Right atrium auricular region (tissue), 2 donors: ENCODE results near the gene ELFN1. TPM values are rescaled to one million over a fixed set of nuclear protein-coding genes. Genes with fewer than 3 reads are reported as not detected.

Experiments
- DNase-seq: peaks from one replicate; pipeline ENCODE4 v3.0.0-alpha.2; 2019; ENCODE audit warnings: low spot score
- H3K27ac ChIP-seq, 2 donors: fragments of 200-600 bp; sonication (generic); 1 replicate in 1 of 2; 2 replicates in 1 of 2; pipeline ENCODE4 v1.5.1; 2016 to 2019
- H3K27me3 ChIP-seq, 2 donors: fragments of 200-600 bp; sonication (generic); one replicate each; pipeline versions ENCODE4 v1.5.1 to v1.6.0; 2017 to 2019
- H3K36me3 ChIP-seq: fragments of 200-600 bp; sonication (generic); one replicate; pipeline ENCODE4 v1.5.1; 2016
- H3K4me1 ChIP-seq, 2 donors: fragments of 200-600 bp; sonication (generic); one replicate each; pipeline versions ENCODE4 v1.5.1 to v1.6.0; 2017 to 2019
- H3K4me3 ChIP-seq, 2 donors: fragments of 200-600 bp; sonication (generic); 1 replicate in 1 of 2; 2 replicates in 1 of 2; pipeline ENCODE4 v1.5.1; 2017 to 2019; ENCODE audit warnings: mild to moderate bottlenecking in 1 of 2, moderate library complexity in 1 of 2
- H3K9me3 ChIP-seq, 2 donors: fragments of 200-600 bp; sonication (generic); one replicate each; pipeline ENCODE4 v1.5.1; 2019
- CTCF ChIP-seq, 2 donors: fragments of 200-600 bp; sonication (generic); IDR thresholded peaks; one replicate each; pipeline ENCODE4 v1.5.1; 2019; ENCODE audit warnings: antibody characterized with exemption in 2 of 2
- total RNA-seq, 2 donors: library from RNA; depleted of rRNA; stranded (reverse); fragments of >200 nt; gene quantifications; one replicate each; pipeline ENCODE4 v1.1.0, GENCODE V29; 2016

Gene ELFN1
- total RNA-seq, 2 donors from 2014 or later = 6.5 to 15.3 TPM

DNA sequence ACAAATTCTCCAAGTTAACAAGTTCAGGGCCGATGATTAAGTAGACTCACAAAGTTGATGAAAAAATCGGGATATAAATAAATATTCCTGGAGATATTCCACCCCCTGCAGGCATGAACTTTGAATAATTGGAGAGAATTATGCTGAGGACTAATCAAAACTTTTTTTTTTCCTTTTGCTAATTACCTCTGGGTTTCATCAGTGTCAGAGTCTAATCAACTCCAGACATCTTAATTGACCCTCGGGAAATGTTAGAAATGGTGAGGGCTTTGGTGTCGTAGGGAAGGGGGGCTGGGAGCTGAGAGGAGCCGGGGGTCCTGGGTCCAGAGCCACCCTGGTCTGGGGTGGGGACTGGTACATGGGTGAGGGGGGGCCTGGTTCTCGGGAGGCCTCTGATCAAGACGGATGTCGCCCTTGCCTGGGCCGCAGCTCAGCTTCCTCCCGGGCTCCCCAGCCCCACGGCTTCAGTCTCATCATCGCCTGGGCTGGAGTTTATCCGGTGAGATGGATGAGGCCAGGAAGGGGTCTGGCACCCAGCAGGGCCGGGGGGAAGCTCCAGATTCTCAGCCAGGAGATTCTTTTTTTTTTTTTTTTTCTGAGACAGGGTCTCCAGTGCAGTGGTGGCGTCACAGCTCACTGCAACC lies 30.4 kb upstream of the ELFN1 start:
- no peak for DNase-seq
- H3K9me3 ChIP-seq = peaks cover 0 to 30% of the 10 kb centered on the region in 2 donors
- no peaks in the 10 kb centered on the region for H3K4me1 ChIP-seq
- H3K27ac ChIP-seq = no peak overlapping the region
- no peaks in the 10 kb centered on the region for H3K27me3 ChIP-seq
- no peak for TF ChIP-seq CTCF (IDR thresholded peaks at IDR 0.05)
- H3K36me3 ChIP-seq = no peaks in the 10 kb centered on the region
- H3K4me3 ChIP-seq = no peak overlapping the region

DNA sequence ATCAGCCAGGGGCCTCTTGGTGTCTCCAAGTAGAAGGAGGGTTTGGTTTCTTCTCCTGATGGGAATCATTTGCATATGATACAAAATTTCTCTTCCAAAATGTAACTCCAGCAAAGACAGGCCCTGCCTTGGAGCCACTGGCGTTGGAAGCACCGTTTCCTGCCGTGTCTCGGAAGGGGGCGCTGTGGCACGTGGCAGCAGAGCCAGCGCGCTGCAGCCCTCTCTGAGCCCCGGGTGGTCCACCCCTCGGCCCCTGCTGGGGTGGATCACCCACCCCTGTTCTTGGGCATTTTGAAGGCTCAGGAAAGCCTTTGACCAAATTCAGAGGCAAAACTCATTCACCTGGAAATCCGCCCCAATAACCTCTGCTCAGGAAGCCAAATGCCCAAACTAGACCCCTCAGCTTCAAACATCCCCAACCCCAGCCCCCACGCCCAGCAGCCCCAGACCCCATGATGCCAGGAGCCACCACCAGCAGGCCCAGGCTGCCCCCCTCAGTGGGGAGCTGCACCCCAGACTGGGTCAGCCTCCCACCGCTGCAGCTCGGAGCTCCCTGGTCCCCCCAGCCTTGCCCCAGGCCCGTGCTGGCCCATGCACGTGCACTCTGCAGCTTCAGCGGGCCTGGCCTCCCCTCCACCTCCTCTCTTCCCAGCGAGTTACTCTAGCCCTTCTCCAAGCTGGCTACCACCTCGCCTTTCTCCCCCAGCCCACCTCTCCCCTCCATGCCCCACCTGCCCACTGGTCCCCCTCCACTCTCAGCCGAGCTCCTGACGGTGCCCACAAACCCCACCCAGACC lies 29.5 kb upstream of the ELFN1 start:
- Histone ChIP-seq H3K27ac (no peak overlapping the region), H3K27me3 (no peaks in the 10 kb centered on the region), H3K9me3 (peaks cover 0 to 22% of the 10 kb centered on the region in 2 donors), H3K4me3 (no peak overlapping the region), H3K36me3 (no peaks in the 10 kb centered on the region), H3K4me1 (no peaks in the 10 kb centered on the region)
- TF ChIP-seq CTCF (IDR thresholded peaks at IDR 0.05) = no peak
- DNase-seq = no peak

- H3K4me1 ChIP-seq = no peaks in the 10 kb centered on the region
- H3K4me3 ChIP-seq = no peak overlapping the region
- no peak for DNase-seq
- H3K9me3 ChIP-seq = peaks cover 0 to 18% of the 10 kb centered on the region in 2 donors
- no peak for TF ChIP-seq CTCF (IDR thresholded peaks at IDR 0.05)
- H3K36me3 ChIP-seq = no peaks in the 10 kb centered on the region
- H3K27ac ChIP-seq = no peak overlapping the region
- no peaks in the 10 kb centered on the region for H3K27me3 ChIP-seq
Observed at GRCh38 chr7:1641173-1641572, 28.9 kb upstream of the ELFN1 start.

DNA sequence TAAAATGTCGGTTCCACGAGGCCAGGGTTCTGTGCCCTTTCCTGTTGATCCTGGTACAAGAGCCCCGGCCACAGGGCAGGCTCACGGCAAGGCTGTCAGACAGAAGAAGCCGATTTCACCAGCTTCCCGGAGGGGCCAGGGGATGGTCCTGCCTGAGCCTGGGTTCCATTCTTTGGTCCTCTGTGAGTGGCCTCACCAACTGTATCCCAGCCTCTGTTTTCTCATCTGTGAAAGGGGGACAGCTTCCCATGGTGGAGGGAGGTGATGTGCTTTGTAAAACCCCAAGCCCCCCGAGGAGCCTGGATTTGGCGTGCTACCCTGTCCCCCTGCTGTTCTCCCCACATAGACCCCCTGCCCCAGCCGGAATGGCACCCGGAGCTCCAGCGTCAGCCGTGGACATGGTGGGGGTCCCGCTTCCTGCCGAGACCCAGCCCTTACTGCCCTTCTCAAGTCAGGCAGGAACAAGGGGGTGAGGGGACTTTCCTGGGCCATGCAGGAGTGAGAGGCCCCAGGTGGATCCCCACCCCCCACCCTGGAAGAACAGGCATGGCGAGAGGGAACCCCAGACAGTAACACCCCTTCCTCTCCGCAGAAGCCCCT lies 28.3 kb upstream of the ELFN1 start:
- DNase-seq = no peak
- Histone ChIP-seq H3K27me3 (no peaks in the 10 kb centered on the region), H3K27ac (no peak overlapping the region), H3K9me3 (peaks cover 0 to 12% of the 10 kb centered on the region in 2 donors), H3K36me3 (no peaks in the 10 kb centered on the region), H3K4me3 (no peak overlapping the region), H3K4me1 (peaks cover 0 to 2% of the 10 kb centered on the region in 2 donors)
- TF ChIP-seq CTCF (IDR thresholded peaks at IDR 0.05) = no peak

DNA sequence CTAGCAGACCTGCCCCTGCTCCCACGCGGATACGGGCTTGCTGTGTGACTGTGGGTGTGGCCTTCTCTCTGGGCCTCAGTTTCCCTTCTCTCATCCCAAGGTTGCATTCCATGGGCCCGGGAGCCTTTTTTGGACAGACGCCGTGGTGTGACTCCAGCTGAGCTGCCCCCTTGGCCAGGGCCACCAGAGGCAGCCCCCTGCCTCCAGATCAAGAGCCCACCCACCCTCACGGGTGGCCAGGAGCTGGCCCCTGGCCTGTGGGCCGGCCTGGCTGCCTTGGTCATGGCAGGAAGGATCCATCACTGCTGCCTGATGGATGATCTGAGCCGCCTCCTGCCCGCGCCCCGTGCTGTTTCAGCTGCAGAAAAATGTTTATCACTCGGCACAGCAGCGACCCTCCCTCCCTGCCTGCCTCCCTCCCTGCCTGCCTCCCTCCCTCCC lies 27.8 kb upstream of the ELFN1 start:
- Histone ChIP-seq H3K9me3 (peaks cover 0 to 7% of the 10 kb centered on the region in 2 donors), H3K27ac (no peak overlapping the region), H3K27me3 (no peaks in the 10 kb centered on the region), H3K4me3 (no peak overlapping the region), H3K36me3 (no peaks in the 10 kb centered on the region), H3K4me1 (peaks cover 0 to 8% of the 10 kb centered on the region in 2 donors)
- DNase-seq = no peak
- no peak for TF ChIP-seq CTCF (IDR thresholded peaks at IDR 0.05)
